Ecto neural progenitor cell (in vitro differentiated cells): Measurements from ENCODE around the gene CAMTA1.

ENCODE experiments used
- DNase-seq: peaks from one replicate; pipeline ENCODE4 v3.0.0-alpha.2; 2018; ENCODE audit warnings: low spot score

Gene CAMTA1

GRCh38 chr1:7303554-7304317 is 518.5 kb downstream of the CAMTA1 start:
- DNase-seq = peak; percentile 14

GRCh38 chr1:7313081-7313546 is 527.9 kb downstream of the CAMTA1 start:
- DNase-seq = peak; percentile 36

- DNase-seq = peak; percentile 13
These were observed 528.6 kb downstream of the CAMTA1 start for GRCh38 chr1:7313826-7314225.

GRCh38 chr1:7315316-7315715 is 530.1 kb downstream of the CAMTA1 start:
- peak; percentile 15 for DNase-seq

GRCh38 chr1:7315946-7316345 is 530.7 kb downstream of the CAMTA1 start:
- DNase-seq = peak; percentile 36

GRCh38 chr1:7317888-7318287 is 532.6 kb downstream of the CAMTA1 start:
- DNase-seq = peak; percentile 39

GRCh38 chr1:7319196-7319595 is 533.9 kb downstream of the CAMTA1 start:
- peak; percentile 16 for DNase-seq

- peak; percentile 3 for DNase-seq
These were observed 535.4 kb downstream of the CAMTA1 start for GRCh38 chr1:7320661-7321060.

GRCh38 chr1:7322283-7322785 is 537.1 kb downstream of the CAMTA1 start:
- DNase-seq = peak; percentile 0

- DNase-seq = no peak
These were observed 537.7 kb downstream of the CAMTA1 start for GRCh38 chr1:7322912-7323311.

- DNase-seq = peak; percentile 21
These were observed 540.0 kb downstream of the CAMTA1 start for GRCh38 chr1:7325254-7325653.

- no peak for DNase-seq
These were observed 541.1 kb downstream of the CAMTA1 start for GRCh38 chr1:7326366-7326765.

GRCh38 chr1:7327849-7328248 is 542.6 kb downstream of the CAMTA1 start:
- DNase-seq = no peak

- peak; percentile 14 for DNase-seq
These were observed 544.8 kb downstream of the CAMTA1 start for GRCh38 chr1:7329868-7330615.

GRCh38 chr1:7330726-7331125 is 545.5 kb downstream of the CAMTA1 start:
- DNase-seq = peak; percentile 13

GRCh38 chr1:7331926-7332535 is 546.8 kb downstream of the CAMTA1 start:
- peak; percentile 16 for DNase-seq

GRCh38 chr1:7333094-7333493 is 547.8 kb downstream of the CAMTA1 start:
- no peak for DNase-seq

GRCh38 chr1:7333620-7334019 is 548.4 kb downstream of the CAMTA1 start:
- DNase-seq = no peak

- DNase-seq = no peak
These were observed 549.3 kb downstream of the CAMTA1 start for GRCh38 chr1:7334475-7335035.

- DNase-seq = no peak
These were observed 550.1 kb downstream of the CAMTA1 start for GRCh38 chr1:7335224-7335879.

- no peak for DNase-seq
These were observed 553.2 kb downstream of the CAMTA1 start for GRCh38 chr1:7338439-7338838.

- no peak for DNase-seq
These were observed 553.8 kb downstream of the CAMTA1 start for GRCh38 chr1:7339014-7339413.
